HEK293 (cell line): ENCODE data around the gene SLC6A2.

Experiments used
- CTCF ChIA-PET: fragments of 350-600 bp; formaldehyde crosslinking; extraction: SDS; loops from one replicate; lab custom pipeline; 2021; ENCODE audit warnings: antibody characterized with exemption; lab: Yijun Ruan, JAX
- POLR2A ChIA-PET: fragments of 300-600 bp; formaldehyde crosslinking; extraction: SDS; loops from one replicate; lab custom pipeline; 2020; ENCODE audit warnings: antibody characterized with exemption, inconsistent platforms; lab: Yijun Ruan, JAX
- H3K27ac ChIP-seq: fragments of 200-500 bp; sonication (Bioruptor generic); 2 replicates; pipeline ENCODE4 v1.5.1; 2014; ENCODE audit warnings: low read depth, low read length, control low read depth, inconsistent platforms; ENCODE audit errors: extremely low read depth
- H3K36me3 ChIP-seq, 2 experiments: fragments of 200-500 bp in 1 of 2; sonication (Bioruptor generic) in 1 of 2; 1 replicate in 1 of 2; 2 replicates in 1 of 2; pipeline ENCODE4 v1.5.1; 2014 to 2017; ENCODE audit warnings: inconsistent platforms in 2 of 2, low read length in 2 of 2; ENCODE audit not compliant: control insufficient read depth in 2 of 2, insufficient read depth in 1 of 2
- H3K4me1 ChIP-seq: fragments of 200-500 bp; sonication (Bioruptor generic); 2 replicates; pipeline ENCODE4 v1.5.1; 2014; ENCODE audit warnings: mild to moderate bottlenecking, low read length, inconsistent platforms; ENCODE audit not compliant: control insufficient read depth, insufficient read depth
- H3K4me3 ChIP-seq: 2 replicates; pipeline ENCODE4 v1.5.1; 2011; ENCODE audit warnings: low read depth, mild to moderate bottlenecking, control low read depth, low read length, moderate library complexity
- H3K9me3 ChIP-seq: fragments of 200-500 bp; sonication (Bioruptor generic); 2 replicates; pipeline ENCODE4 v1.5.1; 2014; ENCODE audit warnings: low read depth, low read length, inconsistent platforms; ENCODE audit not compliant: control insufficient read depth, insufficient read depth
- GLI4 ChIP-seq: fragments of 450-650 bp; formaldehyde crosslinking; IDR thresholded peaks from 2 replicates; pipeline ENCODE4 v1.5.1; 2016; ENCODE audit warnings: missing biosample characterization, missing genetic modification characterization
- KLF7 ChIP-seq: fragments of 450-650 bp; formaldehyde crosslinking; IDR thresholded peaks from 2 replicates; pipeline ENCODE4 v1.5.1; 2016; ENCODE audit warnings: missing biosample characterization, missing genetic modification characterization, borderline replicate concordance
- PATZ1 ChIP-seq: fragments of 450-650 bp; formaldehyde crosslinking; IDR thresholded peaks from 2 replicates; pipeline ENCODE4 v1.5.1; 2016; ENCODE audit warnings: missing biosample characterization, missing genetic modification characterization
- ZFP41 ChIP-seq: fragments of 450-650 bp; formaldehyde crosslinking; IDR thresholded peaks from 2 replicates; pipeline ENCODE4 v1.5.1; 2016; ENCODE audit warnings: missing biosample characterization, missing genetic modification characterization, borderline replicate concordance
- ZNF138 ChIP-seq: fragments of 450-650 bp; formaldehyde crosslinking; IDR thresholded peaks from 2 replicates; pipeline ENCODE4 v1.5.1; 2016; ENCODE audit warnings: missing biosample characterization, missing genetic modification characterization, borderline replicate concordance
- ZNF140 ChIP-seq: fragments of 450-650 bp; formaldehyde crosslinking; IDR thresholded peaks from 2 replicates; pipeline ENCODE4 v1.5.1; 2016; ENCODE audit warnings: missing biosample characterization, missing genetic modification characterization
- ZNF274 ChIP-seq, 2 experiments: fragments of 200-500 bp in 1 of 2; fragments of 450-650 bp in 1 of 2; sonication (Bioruptor generic) in 1 of 2; formaldehyde crosslinking in 1 of 2; IDR thresholded peaks; 2 replicates each; pipeline versions ENCODE4 v1.5.1 to v1.6.1; 2014 to 2016; ENCODE audit warnings: borderline replicate concordance in 1 of 2, inconsistent platforms in 1 of 2, low read length in 1 of 2, missing biosample characterization in 1 of 2, missing genetic modification characterization in 1 of 2
- ZNF280D ChIP-seq: fragments of 450-650 bp; formaldehyde crosslinking; IDR thresholded peaks from 2 replicates; pipeline ENCODE4 v1.5.1; 2016; ENCODE audit warnings: missing biosample characterization, missing genetic modification characterization
- ZNF302 ChIP-seq: fragments of 450-650 bp; formaldehyde crosslinking; IDR thresholded peaks from 2 replicates; pipeline ENCODE4 v1.5.1; 2016; ENCODE audit warnings: missing biosample characterization, missing genetic modification characterization, low read depth
- ZNF423 ChIP-seq: fragments of 450-650 bp; formaldehyde crosslinking; IDR thresholded peaks from 2 replicates; pipeline ENCODE4 v1.5.1; 2016; ENCODE audit warnings: missing biosample characterization, missing genetic modification characterization
- ZNF555 ChIP-seq: fragments of 450-650 bp; formaldehyde crosslinking; conservative IDR thresholded peaks from 2 replicates; pipeline ENCODE4 v1.5.1; 2017; ENCODE audit warnings: missing biosample characterization, mild to moderate bottlenecking, missing genetic modification characterization, inconsistent platforms
- ZNF560 ChIP-seq: fragments of 450-650 bp; formaldehyde crosslinking; IDR thresholded peaks from 2 replicates; pipeline ENCODE4 v1.5.1; 2017; ENCODE audit warnings: missing biosample characterization, missing genetic modification characterization, borderline replicate concordance
- ZNF664 ChIP-seq: fragments of 450-650 bp; formaldehyde crosslinking; IDR thresholded peaks from 2 replicates; pipeline ENCODE4 v1.5.1; 2016; ENCODE audit warnings: missing biosample characterization, missing genetic modification characterization
- ZNF704 ChIP-seq: fragments of 450-650 bp; formaldehyde crosslinking; IDR thresholded peaks from 2 replicates; pipeline ENCODE4 v1.5.1; 2016; ENCODE audit warnings: missing biosample characterization, missing genetic modification characterization
- ZNF768 ChIP-seq: fragments of 450-650 bp; formaldehyde crosslinking; IDR thresholded peaks from 2 replicates; pipeline ENCODE4 v1.5.1; 2018; ENCODE audit warnings: missing biosample characterization, mild to moderate bottlenecking, missing genetic modification characterization
- ZNF776 ChIP-seq: fragments of 450-650 bp; formaldehyde crosslinking; IDR thresholded peaks from 2 replicates; pipeline ENCODE4 v1.5.0; 2017; ENCODE audit warnings: missing biosample characterization, missing genetic modification characterization, borderline replicate concordance
- ZNF791 ChIP-seq: fragments of 450-650 bp; formaldehyde crosslinking; IDR thresholded peaks from 2 replicates; pipeline ENCODE4 v1.5.1; 2016; ENCODE audit warnings: missing biosample characterization, missing genetic modification characterization
- TF ChIP-seq, protein P1 (sequence below): fragments of 450-650 bp; formaldehyde crosslinking; IDR thresholded peaks from 2 replicates; pipeline ENCODE4 v1.5.0; 2017; ENCODE audit warnings: missing biosample characterization, missing genetic modification characterization, borderline replicate concordance

SLC6A2 gene

GRCh38 chr16:55664786-55665407 lies 9.1 kb downstream of the SLC6A2 start:
- ChIA-PET POLR2A (no interaction called here), CTCF (interaction anchor here (0.6 to 1.2 kb wide), 2 partner anchors 8 to 1753 kb away, joined by 3 to 5 read pairs; no protein-coding TSS in a partner anchor)
- Histone ChIP-seq H3K4me3 (no peak overlapping the region), H3K9me3 (no peaks in the 10 kb centered on the region), H3K27ac (no peak overlapping the region), H3K4me1 (no peaks in the 10 kb centered on the region), H3K36me3 (no peaks in the 10 kb centered on the region)
- TF ChIP-seq ZNF274 (IDR thresholded peaks at IDR 0.05; ENCODE audit: low read length) (no peak), ZNF274 (tag by site-specific recombination; IDR thresholded peaks at IDR 0.05; ENCODE audit: borderline replicate concordance) (no peak), ZFP41 (no peak), ZNF704 (tag by site-specific recombination) (no peak), PATZ1 (tag by site-specific recombination) (no peak), ZNF791 (tag by site-specific recombination) (no peak), ZNF776 (tag by site-specific recombination) (no peak), GLI4 (no peak), ZNF768 (tag by site-specific recombination) (no peak), ZNF555 (tag by site-specific recombination) (no peak)

DNA sequence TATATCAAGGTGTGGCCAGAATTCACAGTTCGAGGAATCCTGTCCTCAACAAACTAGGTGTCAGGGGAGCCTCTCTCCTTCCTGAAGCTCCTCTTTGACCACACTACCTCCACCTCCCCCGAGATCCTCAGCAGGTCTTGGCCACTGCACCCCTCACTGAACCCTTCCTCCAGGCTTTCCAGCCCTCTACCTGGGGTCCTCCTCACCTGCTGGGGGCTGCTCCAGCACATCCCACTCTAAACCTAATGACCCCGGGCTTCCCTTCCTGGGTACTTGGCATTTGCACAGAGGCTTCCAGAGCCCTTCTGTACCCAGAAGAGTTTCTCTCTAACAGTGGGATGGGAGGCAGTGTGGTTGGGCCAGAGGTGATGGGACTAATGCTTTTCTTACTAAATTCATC lies 9.7 kb downstream of the SLC6A2 start:
- CTCF ChIA-PET: interaction anchor here (1.2 kb wide), 1 partner anchor 9 kb away, joined by 3 read pairs; no protein-coding TSS in a partner anchor
- Histone ChIP-seq H3K9me3 (no peaks in the 10 kb centered on the region), H3K27ac (no peak overlapping the region), H3K36me3 (no peaks in the 10 kb centered on the region), H3K4me1 (no peaks in the 10 kb centered on the region), H3K4me3 (no peak overlapping the region)
- TF ChIP-seq, protein P1, sequence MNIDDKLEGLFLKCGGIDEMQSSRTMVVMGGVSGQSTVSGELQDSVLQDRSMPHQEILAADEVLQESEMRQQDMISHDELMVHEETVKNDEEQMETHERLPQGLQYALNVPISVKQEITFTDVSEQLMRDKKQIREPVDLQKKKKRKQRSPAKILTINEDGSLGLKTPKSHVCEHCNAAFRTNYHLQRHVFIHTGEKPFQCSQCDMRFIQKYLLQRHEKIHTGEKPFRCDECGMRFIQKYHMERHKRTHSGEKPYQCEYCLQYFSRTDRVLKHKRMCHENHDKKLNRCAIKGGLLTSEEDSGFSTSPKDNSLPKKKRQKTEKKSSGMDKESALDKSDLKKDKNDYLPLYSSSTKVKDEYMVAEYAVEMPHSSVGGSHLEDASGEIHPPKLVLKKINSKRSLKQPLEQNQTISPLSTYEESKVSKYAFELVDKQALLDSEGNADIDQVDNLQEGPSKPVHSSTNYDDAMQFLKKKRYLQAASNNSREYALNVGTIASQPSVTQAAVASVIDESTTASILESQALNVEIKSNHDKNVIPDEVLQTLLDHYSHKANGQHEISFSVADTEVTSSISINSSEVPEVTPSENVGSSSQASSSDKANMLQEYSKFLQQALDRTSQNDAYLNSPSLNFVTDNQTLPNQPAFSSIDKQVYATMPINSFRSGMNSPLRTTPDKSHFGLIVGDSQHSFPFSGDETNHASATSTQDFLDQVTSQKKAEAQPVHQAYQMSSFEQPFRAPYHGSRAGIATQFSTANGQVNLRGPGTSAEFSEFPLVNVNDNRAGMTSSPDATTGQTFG: no peak
- TF ChIP-seq ZNF560: no peak
- no peak for TF ChIP-seq ZNF423 (tag by site-specific recombination)
- TF ChIP-seq ZNF140 (tag by site-specific recombination): no peak
- no peak for TF ChIP-seq ZNF664
- TF ChIP-seq KLF7 (tag by site-specific recombination): no peak
- no peak for TF ChIP-seq ZNF138 (tag by site-specific recombination)
- TF ChIP-seq ZNF280D: no peak
- no peak for TF ChIP-seq ZNF302 (tag by site-specific recombination)
- POLR2A ChIA-PET: no interaction called here
